GM10248 (cell line): ENCODE data around the gene CNTNAP2.

Source experiments
- CTCF ChIA-PET: fragments of 300-600 bp; sonication (Branson Sonifier 250); formaldehyde crosslinking; extraction: SDS; loops from one replicate; lab custom pipeline; 2021; ENCODE audit warnings: antibody characterized with exemption; lab: Yijun Ruan, JAX
- POLR2A ChIA-PET: fragments of 350-650 bp; sonication (Branson Sonifier 250); formaldehyde crosslinking; extraction: SDS; loops from one replicate; lab custom pipeline; 2020; ENCODE audit warnings: antibody characterized with exemption; lab: Yijun Ruan, JAX
- DNase-seq: peaks from one replicate; pipeline ENCODE4 v3.0.0; 2012; ENCODE audit errors: extremely low spot score
- TF ChIP-seq, protein P1 (sequence below): IDR thresholded peaks from 2 replicates; pipeline ENCODE4 v1.5.1; 2012; ENCODE audit warnings: mild to moderate bottlenecking, low read depth; ENCODE audit errors: extremely low read depth, missing control alignments, control extremely low read depth

Gene CNTNAP2

DNA sequence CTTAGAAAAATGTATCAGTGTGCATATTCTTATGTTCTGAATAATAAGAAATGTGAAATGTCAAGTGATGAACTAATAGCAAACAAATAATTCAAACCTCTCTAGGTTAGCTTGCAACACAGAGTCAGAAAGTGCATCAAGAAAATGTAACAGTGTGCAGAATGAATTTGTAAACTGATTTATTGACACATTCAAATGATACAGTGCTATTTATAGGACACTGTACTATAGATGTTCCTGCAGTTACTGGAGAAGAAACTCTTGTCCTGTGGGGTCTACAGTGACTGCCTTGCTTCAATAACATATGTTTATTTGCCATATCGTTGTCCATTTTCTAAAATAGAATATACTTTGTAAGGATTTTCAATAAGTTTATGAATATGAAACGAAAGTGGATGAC lies 639.0 kb downstream of the CNTNAP2 start:
- POLR2A ChIA-PET, result no interaction called here
- CTCF ChIA-PET, result no interaction called here
- no peak for DNase-seq
- TF ChIP-seq, protein P1, sequence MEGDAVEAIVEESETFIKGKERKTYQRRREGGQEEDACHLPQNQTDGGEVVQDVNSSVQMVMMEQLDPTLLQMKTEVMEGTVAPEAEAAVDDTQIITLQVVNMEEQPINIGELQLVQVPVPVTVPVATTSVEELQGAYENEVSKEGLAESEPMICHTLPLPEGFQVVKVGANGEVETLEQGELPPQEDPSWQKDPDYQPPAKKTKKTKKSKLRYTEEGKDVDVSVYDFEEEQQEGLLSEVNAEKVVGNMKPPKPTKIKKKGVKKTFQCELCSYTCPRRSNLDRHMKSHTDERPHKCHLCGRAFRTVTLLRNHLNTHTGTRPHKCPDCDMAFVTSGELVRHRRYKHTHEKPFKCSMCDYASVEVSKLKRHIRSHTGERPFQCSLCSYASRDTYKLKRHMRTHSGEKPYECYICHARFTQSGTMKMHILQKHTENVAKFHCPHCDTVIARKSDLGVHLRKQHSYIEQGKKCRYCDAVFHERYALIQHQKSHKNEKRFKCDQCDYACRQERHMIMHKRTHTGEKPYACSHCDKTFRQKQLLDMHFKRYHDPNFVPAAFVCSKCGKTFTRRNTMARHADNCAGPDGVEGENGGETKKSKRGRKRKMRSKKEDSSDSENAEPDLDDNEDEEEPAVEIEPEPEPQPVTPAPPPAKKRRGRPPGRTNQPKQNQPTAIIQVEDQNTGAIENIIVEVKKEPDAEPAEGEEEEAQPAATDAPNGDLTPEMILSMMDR, result no peak

DNA sequence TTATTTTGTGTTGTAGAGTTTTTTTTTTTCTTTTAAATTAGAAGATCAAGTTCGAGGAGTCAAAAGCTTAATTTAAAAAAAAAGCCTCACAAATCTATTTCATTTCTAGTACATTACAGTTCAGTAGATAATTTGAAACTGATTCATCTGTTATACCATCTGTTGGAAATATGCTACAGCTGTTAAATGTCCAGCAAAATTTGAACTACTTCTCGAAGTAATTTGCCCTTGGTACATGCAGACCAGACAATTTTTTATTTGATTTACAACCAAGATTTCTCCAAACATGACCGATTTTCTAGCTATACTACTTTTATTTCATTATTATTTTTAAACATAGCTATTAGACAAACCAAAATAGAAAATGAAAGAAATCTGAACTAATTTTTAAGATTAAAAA lies 647.9 kb downstream of the CNTNAP2 start:
- POLR2A ChIA-PET, result no interaction called here
- TF ChIP-seq, protein P1, result no peak
- no peak for DNase-seq
- CTCF ChIA-PET, result interaction anchor here (1.2 to 1.5 kb wide), 2 partner anchors 15 to 37 kb away, joined by 3 to 4 read pairs; no protein-coding TSS in a partner anchor

DNA sequence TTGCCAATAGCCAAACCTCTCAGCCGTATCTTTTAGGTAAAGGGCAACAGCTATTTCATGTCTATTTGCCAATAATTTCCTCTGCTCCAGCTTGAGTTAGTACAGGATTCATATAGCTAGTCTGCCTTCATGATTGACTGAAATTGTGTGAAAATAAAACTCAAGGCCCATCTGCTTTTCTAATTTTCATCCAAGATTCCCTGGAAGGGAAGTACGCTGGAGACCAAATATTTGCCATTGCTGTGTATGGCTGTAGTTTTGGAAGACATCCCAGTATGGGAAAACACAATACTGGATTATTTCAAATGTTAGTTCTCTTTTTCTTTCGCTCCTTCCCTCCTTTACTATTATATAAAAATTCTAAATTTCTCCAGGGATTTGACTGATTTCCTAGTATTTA lies 652.4 kb downstream of the CNTNAP2 start:
- ChIA-PET POLR2A (no interaction called here), CTCF (no interaction called here)
- no peak for DNase-seq
- TF ChIP-seq, protein P1, result no peak

DNA sequence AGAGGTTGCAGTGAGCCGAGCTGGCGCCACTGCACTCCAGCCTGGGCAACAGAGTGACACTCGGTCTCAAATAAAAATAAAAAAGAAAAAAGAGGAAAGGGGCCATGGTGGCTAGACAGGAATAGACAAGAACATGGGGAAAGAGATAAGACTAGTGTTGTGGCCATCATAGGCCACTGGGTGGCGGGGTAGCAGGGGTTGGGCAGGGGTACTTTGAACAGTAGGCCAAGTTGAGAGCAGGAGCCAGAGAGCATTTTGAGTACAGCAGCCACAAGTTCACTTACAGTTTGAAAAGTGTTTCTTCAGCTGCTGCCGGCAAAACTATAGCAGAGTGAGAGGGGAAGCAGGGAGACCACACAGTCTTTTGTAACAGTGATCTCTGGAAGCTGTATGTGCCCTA lies 656.0 kb downstream of the CNTNAP2 start:
- ChIA-PET CTCF (no interaction called here), POLR2A (no interaction called here)
- DNase-seq, result no peak
- TF ChIP-seq, protein P1, result no peak

DNA sequence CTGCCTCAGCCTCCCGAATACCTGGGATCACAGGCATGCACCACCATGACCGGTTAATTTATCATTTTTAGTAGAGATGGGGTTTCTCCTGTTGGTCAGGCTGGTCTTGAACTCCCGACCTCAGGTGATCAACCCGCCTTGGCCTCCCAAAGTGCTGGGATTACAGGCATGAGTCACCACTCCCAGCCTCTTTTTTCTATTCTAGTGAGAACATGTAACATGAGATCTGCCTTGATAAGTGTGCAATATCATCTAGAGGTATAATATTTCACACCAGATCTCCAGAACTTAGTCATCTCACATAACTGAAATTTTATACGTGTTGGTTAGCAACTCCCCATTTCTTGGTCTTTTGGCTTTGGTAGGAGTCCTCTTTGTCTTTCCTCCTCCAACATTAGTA lies 656.9 kb downstream of the CNTNAP2 start:
- ChIA-PET POLR2A (no interaction called here), CTCF (no interaction called here)
- DNase-seq, result no peak
- TF ChIP-seq, protein P1, result no peak

DNA sequence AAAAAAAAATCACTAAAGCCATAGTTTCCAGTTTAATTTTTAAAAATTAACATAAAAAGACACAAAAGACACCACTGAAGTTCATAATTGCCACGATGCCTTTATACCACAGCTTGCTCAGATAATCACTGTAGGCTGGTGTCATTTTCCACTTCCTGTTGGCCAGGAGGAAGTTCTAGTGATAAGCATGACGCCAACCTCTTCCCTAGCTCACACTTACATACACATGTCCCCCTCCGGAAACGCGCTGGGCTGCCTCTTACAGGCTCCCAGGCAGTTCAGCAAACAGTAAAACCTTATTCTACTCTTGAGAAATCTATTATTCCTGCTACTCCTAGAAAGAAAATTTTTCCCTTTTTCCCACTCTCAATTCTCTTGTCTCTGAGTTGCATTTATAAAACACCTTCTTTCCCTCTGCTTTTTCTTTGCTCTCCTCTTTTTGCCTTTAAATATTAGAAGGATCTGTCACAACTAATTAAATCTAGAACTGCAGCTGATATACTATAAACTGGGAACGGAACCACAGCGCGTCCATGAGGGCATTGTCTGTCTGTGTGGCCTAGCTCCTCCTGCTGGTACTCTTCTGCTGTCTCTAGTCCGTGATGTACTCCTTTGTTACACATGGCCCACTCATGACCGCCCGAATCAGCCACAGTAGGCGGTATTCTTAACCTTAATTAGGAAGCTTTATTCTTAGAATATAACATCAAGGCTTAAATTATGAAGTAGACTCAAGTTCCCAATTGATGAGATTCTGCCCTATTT lies 664.9 kb downstream of the CNTNAP2 start:
- ChIA-PET CTCF (interaction anchor here (1.1 kb wide), 1 partner anchor 11 kb away, joined by 5 read pairs; no protein-coding TSS in a partner anchor), POLR2A (no interaction called here)
- DNase-seq, result no peak
- TF ChIP-seq, protein P1, result no peak
